Natural killer cell (primary cell): ENCODE results near the gene TMEM259. TPM values are rescaled to one million over a fixed set of nuclear protein-coding genes. Genes with fewer than 3 reads are reported as not detected.

Experiments
- ATAC-seq, 3 donors: fragments of 150-1000 bp in 2 of 3; fragments of 200-7000 bp in 1 of 3; cut with Tn5 transposase; 1 replicate in 1 of 3; 2 replicates in 2 of 3; pipeline ENCODE4 v1.10.0; 2021; ENCODE audit warnings: mild to moderate bottlenecking in 2 of 3, moderate library complexity in 2 of 3
- DNase-seq, 2 donors: peaks; one replicate each; pipeline versions ENCODE4 v3.0.0 to v3.0.0-alpha.2; 2013 to 2021; ENCODE audit warnings: mixed read lengths in 1 of 2
- H3K27ac ChIP-seq: one replicate; pipeline ENCODE4 v1.5.1; 2013; ENCODE audit warnings: mild to moderate bottlenecking, low read length
- H3K27me3 ChIP-seq: one replicate; pipeline ENCODE4 v1.6.1; 2013; ENCODE audit warnings: low read length; ENCODE audit not compliant: control insufficient read depth, insufficient read depth
- H3K36me3 ChIP-seq: one replicate; pipeline ENCODE4 v1.6.1; 2013; ENCODE audit warnings: low read length; ENCODE audit not compliant: control insufficient read depth, insufficient read depth
- H3K4me1 ChIP-seq: one replicate; pipeline ENCODE4 v1.6.1; 2013; ENCODE audit warnings: low read length; ENCODE audit not compliant: control insufficient read depth, insufficient read depth
- H3K4me3 ChIP-seq: one replicate; pipeline ENCODE4 v1.5.1; 2013; ENCODE audit warnings: low read length
- H3K9me3 ChIP-seq: one replicate; pipeline ENCODE4 v1.6.1; 2013; ENCODE audit warnings: low read length; ENCODE audit not compliant: control insufficient read depth, insufficient read depth
- H3K27ac Mint-ChIP-seq, 2 donors: one replicate each; pipeline ENCODE4 v1.8.0; 2022; ENCODE audit warnings: mild to moderate bottlenecking in 2 of 2, mixed read lengths in 2 of 2, moderate library complexity in 1 of 2
- H3K27me3 Mint-ChIP-seq, 2 donors: one replicate each; pipeline ENCODE4 v1.8.0; 2022; ENCODE audit warnings: low read depth in 2 of 2, mixed read lengths in 2 of 2
- H3K36me3 Mint-ChIP-seq: one replicate; pipeline ENCODE4 v1.8.0; 2022; ENCODE audit warnings: mixed read lengths
- H3K4me1 Mint-ChIP-seq, 2 donors: one replicate each; pipeline ENCODE4 v1.8.0; 2022; ENCODE audit warnings: mixed read lengths in 2 of 2
- H3K4me3 Mint-ChIP-seq: one replicate; pipeline ENCODE4 v1.8.0; 2022; ENCODE audit warnings: mild to moderate bottlenecking, moderate library complexity, mixed read lengths
- H3K9me3 Mint-ChIP-seq, 2 donors: one replicate each; pipeline ENCODE4 v1.8.0; 2022; ENCODE audit warnings: mixed read lengths in 2 of 2
- WGBS: methylation state at CpG from one replicate; pipeline ENCODE4 v1.1.7; 2013; ENCODE audit warnings: missing lambda C conversion rate; ENCODE audit not compliant: insufficient coverage; 5-methylcytosine and 5-hydroxymethylcytosine counted together
- intact Hi-C: fragments of 100-400 bp; cut with micrococcal nuclease; formaldehyde crosslinking; loops from one replicate; pipeline ENCODE4 v1.14.2; 2022
- total RNA-seq, 4 donors: library from RNA; stranded (reverse); fragments of 120-200 nt in 1 of 4; gene quantifications; one replicate each; pipeline versions ENCODE4 v1.2.3 to v1.2.4, GENCODE V29; 2013 to 2022
- TF ChIP-seq, protein P1 (sequence below): fragments of 200-600 bp; IDR thresholded peaks from one replicate; pipeline ENCODE4 v1.8.0; 2022; ENCODE audit warnings: antibody characterized with exemption

The TMEM259 gene
- total RNA-seq, 3 donors from 2014 or later (not counting 1 experiment from before 2014, with no cell fraction given) = 310 to 354 (median 317) TPM

GRCh38 chr19:1051791-1052190 is 30.9 kb upstream of the TMEM259 start:
- Histone ChIP-seq H3K36me3 (peaks cover 34% of the 10 kb centered on the region), H3K9me3 (peaks cover 6% of the 10 kb centered on the region), H3K4me3 (no peak overlapping the region), H3K27ac (no peak overlapping the region), H3K27me3 (no peaks in the 10 kb centered on the region), H3K4me1 (peaks cover 3% of the 10 kb centered on the region)
- Mint-ChIP-seq H3K36me3 (no peaks in the 10 kb centered on the region), H3K27me3 (no peaks in the 10 kb centered on the region), H3K27ac (no peak overlapping the region), H3K4me3 (no peak overlapping the region), H3K9me3 (no peaks in the 10 kb centered on the region), H3K4me1 (peaks cover under 1 to 6% of the 10 kb centered on the region in 2 donors)
- intact Hi-C loops = no loop called here
- TF ChIP-seq, protein P1, sequence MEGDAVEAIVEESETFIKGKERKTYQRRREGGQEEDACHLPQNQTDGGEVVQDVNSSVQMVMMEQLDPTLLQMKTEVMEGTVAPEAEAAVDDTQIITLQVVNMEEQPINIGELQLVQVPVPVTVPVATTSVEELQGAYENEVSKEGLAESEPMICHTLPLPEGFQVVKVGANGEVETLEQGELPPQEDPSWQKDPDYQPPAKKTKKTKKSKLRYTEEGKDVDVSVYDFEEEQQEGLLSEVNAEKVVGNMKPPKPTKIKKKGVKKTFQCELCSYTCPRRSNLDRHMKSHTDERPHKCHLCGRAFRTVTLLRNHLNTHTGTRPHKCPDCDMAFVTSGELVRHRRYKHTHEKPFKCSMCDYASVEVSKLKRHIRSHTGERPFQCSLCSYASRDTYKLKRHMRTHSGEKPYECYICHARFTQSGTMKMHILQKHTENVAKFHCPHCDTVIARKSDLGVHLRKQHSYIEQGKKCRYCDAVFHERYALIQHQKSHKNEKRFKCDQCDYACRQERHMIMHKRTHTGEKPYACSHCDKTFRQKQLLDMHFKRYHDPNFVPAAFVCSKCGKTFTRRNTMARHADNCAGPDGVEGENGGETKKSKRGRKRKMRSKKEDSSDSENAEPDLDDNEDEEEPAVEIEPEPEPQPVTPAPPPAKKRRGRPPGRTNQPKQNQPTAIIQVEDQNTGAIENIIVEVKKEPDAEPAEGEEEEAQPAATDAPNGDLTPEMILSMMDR = no peak
- ATAC-seq = no peak
- WGBS = 88% methylated on average over 17 of the region's 17 CpGs
- DNase-seq = no peak

DNA sequence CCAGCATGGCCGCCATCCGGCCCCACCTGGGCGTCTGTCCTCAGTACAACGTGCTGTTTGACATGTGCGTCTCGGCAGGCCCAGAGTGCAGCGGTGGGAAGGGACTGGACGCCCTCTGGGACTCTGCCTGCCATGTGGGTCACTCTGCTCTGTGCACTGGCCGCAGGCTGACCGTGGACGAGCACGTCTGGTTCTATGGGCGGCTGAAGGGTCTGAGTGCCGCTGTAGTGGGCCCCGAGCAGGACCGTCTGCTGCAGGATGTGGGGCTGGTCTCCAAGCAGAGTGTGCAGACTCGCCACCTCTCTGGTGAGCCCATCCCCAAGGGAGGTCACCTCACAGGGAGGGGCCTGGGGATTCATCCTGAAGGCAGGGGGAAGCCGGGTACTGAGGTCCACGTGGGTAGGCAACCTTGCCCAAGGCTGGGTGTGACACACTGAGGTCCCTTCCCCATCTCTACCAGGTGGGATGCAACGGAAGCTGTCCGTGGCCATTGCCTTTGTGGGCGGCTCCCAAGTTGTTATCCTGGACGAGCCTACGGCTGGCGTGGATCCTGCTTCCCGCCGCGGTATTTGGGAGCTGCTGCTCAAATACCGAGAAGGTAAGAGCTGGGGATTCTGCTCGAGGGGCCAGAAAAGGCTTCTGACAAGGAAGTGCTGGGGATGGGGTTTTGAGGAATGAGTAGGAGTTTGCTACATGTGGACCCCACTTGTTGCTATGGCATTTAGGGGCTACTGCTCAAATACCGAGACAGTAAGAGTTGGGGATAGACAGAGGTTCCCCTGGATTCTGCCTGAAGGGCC is 30.3 kb upstream of the TMEM259 start:
- Mint-ChIP-seq H3K27ac (no peak overlapping the region), H3K4me1 (no peaks in the 10 kb centered on the region)

DNA sequence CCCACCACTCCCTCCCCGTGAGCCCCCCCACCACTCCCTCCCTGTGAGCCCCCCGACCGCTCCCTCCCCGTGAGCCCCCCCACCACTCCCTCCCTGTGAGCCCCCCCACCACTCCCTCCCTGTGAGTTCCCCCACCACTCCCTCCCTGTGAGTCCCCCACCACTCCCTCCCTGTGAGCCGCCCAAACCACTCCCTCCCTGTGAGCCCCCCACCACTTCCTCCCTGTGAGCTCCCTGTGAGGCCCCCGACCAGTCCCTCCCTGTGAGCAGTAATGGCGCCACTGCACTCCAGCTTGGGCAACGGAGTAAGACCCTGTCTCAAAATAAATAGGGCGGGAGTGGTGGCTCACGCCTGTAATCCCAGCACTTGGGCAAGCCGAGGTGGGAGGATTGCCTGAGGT is 28.9 kb upstream of the TMEM259 start:
- no peak overlapping the region for H3K4me3 Mint-ChIP-seq
- Histone ChIP-seq H3K36me3 (peaks cover 36% of the 10 kb centered on the region), H3K4me3 (no peak overlapping the region), H3K4me1 (peaks cover 10% of the 10 kb centered on the region), H3K27ac (no peak overlapping the region), H3K27me3 (no peaks in the 10 kb centered on the region), H3K9me3 (no peaks in the 10 kb centered on the region)
- no peaks in the 10 kb centered on the region for H3K9me3 Mint-ChIP-seq
- intact Hi-C loops = no loop called here
- 74% methylated on average over 7 of the region's 11 CpGs for WGBS
- ATAC-seq (no peak), DNase-seq (no peak)
- TF ChIP-seq, protein P1 = no peak
- peaks cover 0 to 5% of the 10 kb centered on the region in 2 donors for H3K4me1 Mint-ChIP-seq
- H3K27me3 Mint-ChIP-seq = no peaks in the 10 kb centered on the region
- H3K27ac Mint-ChIP-seq = no peak overlapping the region
- no peaks in the 10 kb centered on the region for H3K36me3 Mint-ChIP-seq

More for the DNA sequence above, 30.3 kb upstream of the TMEM259 start:
- Mint-ChIP-seq H3K4me3 (no peak overlapping the region), H3K36me3 (no peaks in the 10 kb centered on the region), H3K27me3 (no peaks in the 10 kb centered on the region), H3K9me3 (no peaks in the 10 kb centered on the region)
- ATAC-seq = no peak
- intact Hi-C loops = no loop called here
- peaks cover 8% of the 10 kb centered on the region for H3K4me1 ChIP-seq
- no peak overlapping the region for H3K27ac ChIP-seq
- no peaks in the 10 kb centered on the region for H3K27me3 ChIP-seq
- no peak for DNase-seq
- peaks cover 34% of the 10 kb centered on the region for H3K36me3 ChIP-seq
- TF ChIP-seq, protein P1 = no peak
- H3K4me3 ChIP-seq = no peak overlapping the region
- H3K9me3 ChIP-seq = peaks cover under 1% of the 10 kb centered on the region
- WGBS = 97% methylated on average over 31 of the region's 31 CpGs
